GM19468 (cell line): ENCODE data around the gene IWS1.
"Not testable (repeated sequence)": the region's sequence is repeated elsewhere in the genome, so short reads cannot be mapped to it uniquely, and the experiment has no call there.

ENCODE experiments used
- ATAC-seq: cut with Tn5 transposase; IDR thresholded peaks from one replicate; pipeline ENCODE4 v1.9.1; 2021; ENCODE audit warnings: mild to moderate bottlenecking, moderate library complexity, moderate number of reproducible peaks; ENCODE audit not compliant: unreplicated experiment; ENCODE audit errors: extremely low read depth

IWS1 gene

GRCh38 chr2:127530245-127531140, 4.2 kb upstream of the IWS1 start:
- ATAC-seq, result no peak

GRCh38 chr2:127529416-127529815, 3.1 kb upstream of the IWS1 start:
- ATAC-seq, result not testable (repeated sequence)

GRCh38 chr2:127528487-127528886, 2.2 kb upstream of the IWS1 start:
- no peak for ATAC-seq

- no peak for ATAC-seq
Measured at GRCh38 chr2:127527001-127527804, 914 bp upstream of the IWS1 start.

GRCh38 chr2:127525691-127526131, 578 bp downstream of the IWS1 start:
- no peak for ATAC-seq

- not testable (repeated sequence) for ATAC-seq
Measured at GRCh38 chr2:127524198-127524834, 2.0 kb downstream of the IWS1 start.

GRCh38 chr2:127523269-127523939, 2.9 kb downstream of the IWS1 start:
- no peak for ATAC-seq

- no peak for ATAC-seq
Measured at GRCh38 chr2:127520424-127520823, 5.9 kb downstream of the IWS1 start.

GRCh38 chr2:127517465-127517864, 8.8 kb downstream of the IWS1 start:
- ATAC-seq, result no peak

- no peak for ATAC-seq
Measured at GRCh38 chr2:127516041-127516762, 10.1 kb downstream of the IWS1 start.

GRCh38 chr2:127515383-127515915, 10.8 kb downstream of the IWS1 start:
- ATAC-seq, result no peak

GRCh38 chr2:127514485-127514884, 11.8 kb downstream of the IWS1 start:
- ATAC-seq, result no peak

- ATAC-seq, result no peak
Measured at GRCh38 chr2:127514076-127514475, 12.2 kb downstream of the IWS1 start.

GRCh38 chr2:127512362-127512761, 13.9 kb downstream of the IWS1 start:
- ATAC-seq, result no peak

- no peak for ATAC-seq
Measured at GRCh38 chr2:127511917-127512316, 14.4 kb downstream of the IWS1 start.

GRCh38 chr2:127511090-127511695, 15.1 kb downstream of the IWS1 start:
- no peak for ATAC-seq

- ATAC-seq, result no peak
Measured at GRCh38 chr2:127510073-127510472, 16.2 kb downstream of the IWS1 start.

- ATAC-seq, result no peak
Measured at GRCh38 chr2:127508631-127509034, 17.7 kb downstream of the IWS1 start.
